Stimulated activated naive CD8-positive, alpha-beta T cell treated with anti-CD3 and anti-CD28 coated beads, Interleukin-15, amount 100 ng/mL, for 72 hours (primary cell): ENCODE results near the gene ALDH3B2.
A peak's percentile ranks its signal among the peaks of the same experiment; 100 is the strongest.
"Not testable (repeated sequence)": the region's sequence is repeated elsewhere in the genome, so short reads cannot be mapped to it uniquely, and the experiment has no call there.

ENCODE experiments used
- ATAC-seq: fragments of 150-1000 bp; cut with Tn5 transposase; 2 replicates; pipeline ENCODE4 v1.10.0; 2021; ENCODE audit warnings: mild to moderate bottlenecking, moderate library complexity
- DNase-seq, 2 donors: peaks; one replicate each; pipeline ENCODE4 v3.0.0; 2021 to 2022
- H3K27ac Mint-ChIP-seq, 2 donors: one replicate each; pipeline ENCODE4 v1.8.0; 2022; ENCODE audit warnings: mild to moderate bottlenecking in 2 of 2, mixed read lengths in 2 of 2, moderate library complexity in 2 of 2
- H3K27me3 Mint-ChIP-seq: one replicate; pipeline ENCODE4 v1.8.0; 2022; ENCODE audit warnings: mixed read lengths
- H3K4me1 Mint-ChIP-seq: one replicate; pipeline ENCODE4 v1.8.0; 2022; ENCODE audit warnings: mild to moderate bottlenecking, mixed read lengths
- H3K4me3 Mint-ChIP-seq, 2 donors: one replicate each; pipeline ENCODE4 v1.8.0; 2022; ENCODE audit warnings: mild to moderate bottlenecking in 2 of 2, mixed read lengths in 2 of 2, moderate library complexity in 1 of 2
- H3K9me3 Mint-ChIP-seq, 2 donors: one replicate each; pipeline ENCODE4 v1.8.0; 2022; ENCODE audit warnings: mixed read lengths in 2 of 2

The ALDH3B2 gene

DNA sequence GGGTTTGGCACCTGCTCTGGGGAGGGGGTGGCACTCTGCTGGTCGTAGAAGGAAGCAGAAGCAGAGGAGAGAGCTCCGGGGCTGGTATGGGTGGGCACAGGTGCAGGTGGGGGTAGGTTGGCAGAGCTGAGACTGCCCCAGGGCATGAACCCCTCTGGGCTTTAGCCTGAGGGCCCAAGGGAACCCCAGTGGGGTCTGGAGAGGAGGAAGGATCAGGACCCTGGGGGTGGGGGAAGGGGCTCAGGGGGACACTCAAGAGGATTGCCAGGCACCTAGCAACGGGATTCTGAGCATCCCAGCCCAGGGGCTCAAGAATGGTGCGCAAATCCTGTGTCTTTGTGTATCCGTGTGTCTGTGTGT lies 6.3 kb downstream of the ALDH3B2 start:
- no peak overlapping the region for H3K4me3 Mint-ChIP-seq
- H3K4me1 Mint-ChIP-seq: no peaks in the 10 kb centered on the region
- H3K9me3 Mint-ChIP-seq: no peaks in the 10 kb centered on the region
- no peak for DNase-seq
- no peak overlapping the region for H3K27ac Mint-ChIP-seq
- no peaks in the 10 kb centered on the region for H3K27me3 Mint-ChIP-seq
- peak; percentile 11 for ATAC-seq

DNA sequence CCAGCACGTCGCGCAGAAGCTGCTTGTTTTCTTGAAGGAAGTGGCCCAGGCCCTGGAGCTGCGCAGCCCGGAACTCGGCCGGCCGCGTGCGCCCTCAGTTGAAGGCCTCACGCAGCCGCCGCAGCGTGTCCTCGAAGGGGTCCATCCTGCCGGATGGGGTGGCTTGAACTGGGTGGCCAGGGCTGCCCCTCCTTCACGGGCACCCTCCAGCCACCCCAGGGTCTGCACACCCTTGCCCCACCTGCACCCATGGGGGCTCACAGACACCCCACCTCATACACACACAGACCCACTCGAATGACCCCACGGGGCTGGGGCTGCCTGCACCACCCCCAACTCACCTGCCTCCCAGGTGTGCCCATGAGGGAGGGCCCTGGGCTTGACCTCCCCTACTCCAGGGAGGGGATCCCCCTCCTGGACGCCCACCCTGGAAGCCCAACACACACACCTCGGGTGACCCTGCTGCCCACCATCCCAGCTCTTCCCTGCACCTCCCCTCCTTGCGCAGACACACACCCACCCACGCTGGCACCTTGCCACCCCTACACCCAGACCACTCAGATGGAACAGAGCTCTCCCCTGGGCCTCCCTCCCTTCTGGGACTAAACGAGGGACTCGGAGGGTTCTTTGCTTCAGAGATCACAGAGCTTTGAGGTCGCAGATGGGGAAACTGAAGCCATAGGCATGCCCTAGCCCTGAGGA lies 6.8 kb downstream of the ALDH3B2 start:
- DNase-seq: no peak
- Mint-ChIP-seq H3K27ac (no peak overlapping the region), H3K4me3 (no peak overlapping the region), H3K27me3 (no peaks in the 10 kb centered on the region), H3K4me1 (no peaks in the 10 kb centered on the region), H3K9me3 (no peaks in the 10 kb centered on the region)
- peak; percentile 45 for ATAC-seq

DNA sequence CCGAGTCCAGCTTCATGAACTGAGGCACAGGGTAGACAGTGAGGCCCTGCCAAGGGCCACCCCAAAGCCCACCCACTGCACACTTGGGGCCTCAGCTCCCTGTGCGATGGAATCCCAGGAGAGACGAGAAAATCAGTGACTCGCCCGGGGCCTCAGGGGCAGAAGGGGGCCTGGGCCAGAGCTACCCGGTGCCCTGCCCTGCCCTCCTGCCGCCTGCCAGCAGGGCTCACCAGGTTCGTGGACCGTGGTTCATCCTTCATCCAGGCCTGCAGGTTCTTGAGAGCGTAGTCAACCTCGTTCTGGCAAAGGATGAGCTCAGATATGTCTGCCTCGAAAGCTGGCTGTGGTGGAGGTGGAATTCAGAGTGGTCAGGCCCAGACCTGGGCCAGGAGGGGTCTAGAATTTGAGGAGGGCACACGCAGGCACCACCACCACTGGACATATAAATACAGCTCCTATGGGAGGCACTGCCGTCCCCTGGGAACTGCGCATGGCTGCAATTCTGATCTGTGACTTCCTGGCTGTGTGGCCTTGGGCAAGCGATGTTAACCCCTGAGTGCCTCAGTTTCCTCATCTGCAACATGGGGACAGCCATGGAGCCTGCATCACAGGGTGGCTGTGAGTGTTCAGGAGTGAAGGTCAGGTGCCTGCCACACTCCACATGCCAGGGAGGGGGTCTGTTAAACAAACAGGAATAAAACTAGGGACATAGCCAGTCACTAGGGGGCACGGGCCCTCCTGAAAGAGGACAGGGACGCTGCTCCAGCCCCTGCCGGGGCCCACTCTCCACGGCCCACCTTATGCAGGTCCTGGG lies 7.5 kb downstream of the ALDH3B2 start:
- Mint-ChIP-seq H3K4me1 (no peaks in the 10 kb centered on the region), H3K27ac (no peak overlapping the region), H3K9me3 (no peaks in the 10 kb centered on the region), H3K4me3 (no peak overlapping the region), H3K27me3 (no peaks in the 10 kb centered on the region)
- DNase-seq (no peak), ATAC-seq (peak; percentile 3)

DNA sequence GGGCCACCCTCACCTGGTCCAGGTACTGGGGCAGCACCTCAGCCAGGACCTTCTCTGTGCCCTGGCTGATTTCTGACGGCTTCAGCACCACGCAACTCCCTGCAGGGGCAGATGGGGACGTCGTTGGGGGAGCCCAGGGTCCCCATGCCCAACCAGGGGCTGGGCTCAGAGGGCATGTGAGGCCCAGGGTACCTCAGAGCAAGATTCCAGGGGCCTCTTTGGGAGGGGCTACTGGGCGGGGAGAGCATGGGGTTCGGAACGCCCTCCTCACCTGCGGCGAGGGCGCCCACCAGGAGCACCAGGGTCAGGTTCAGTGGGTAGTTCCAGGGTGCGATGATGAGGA lies 8.1 kb downstream of the ALDH3B2 start:
- Mint-ChIP-seq H3K4me3 (no peak overlapping the region), H3K9me3 (no peaks in the 10 kb centered on the region), H3K27ac (peak overlapping the region; percentile 12 to 63), H3K4me1 (no peaks in the 10 kb centered on the region), H3K27me3 (no peaks in the 10 kb centered on the region)
- peak; percentile 7 for ATAC-seq
- DNase-seq: no peak

GRCh38 chr11:67665541-67666302 lies 8.7 kb downstream of the ALDH3B2 start:
- Mint-ChIP-seq H3K4me3 (no peak overlapping the region), H3K27me3 (no peaks in the 10 kb centered on the region), H3K9me3 (no peaks in the 10 kb centered on the region), H3K4me1 (no peaks in the 10 kb centered on the region), H3K27ac (no peak overlapping the region)
- DNase-seq (no peak), ATAC-seq (peak; percentile 8)

DNA sequence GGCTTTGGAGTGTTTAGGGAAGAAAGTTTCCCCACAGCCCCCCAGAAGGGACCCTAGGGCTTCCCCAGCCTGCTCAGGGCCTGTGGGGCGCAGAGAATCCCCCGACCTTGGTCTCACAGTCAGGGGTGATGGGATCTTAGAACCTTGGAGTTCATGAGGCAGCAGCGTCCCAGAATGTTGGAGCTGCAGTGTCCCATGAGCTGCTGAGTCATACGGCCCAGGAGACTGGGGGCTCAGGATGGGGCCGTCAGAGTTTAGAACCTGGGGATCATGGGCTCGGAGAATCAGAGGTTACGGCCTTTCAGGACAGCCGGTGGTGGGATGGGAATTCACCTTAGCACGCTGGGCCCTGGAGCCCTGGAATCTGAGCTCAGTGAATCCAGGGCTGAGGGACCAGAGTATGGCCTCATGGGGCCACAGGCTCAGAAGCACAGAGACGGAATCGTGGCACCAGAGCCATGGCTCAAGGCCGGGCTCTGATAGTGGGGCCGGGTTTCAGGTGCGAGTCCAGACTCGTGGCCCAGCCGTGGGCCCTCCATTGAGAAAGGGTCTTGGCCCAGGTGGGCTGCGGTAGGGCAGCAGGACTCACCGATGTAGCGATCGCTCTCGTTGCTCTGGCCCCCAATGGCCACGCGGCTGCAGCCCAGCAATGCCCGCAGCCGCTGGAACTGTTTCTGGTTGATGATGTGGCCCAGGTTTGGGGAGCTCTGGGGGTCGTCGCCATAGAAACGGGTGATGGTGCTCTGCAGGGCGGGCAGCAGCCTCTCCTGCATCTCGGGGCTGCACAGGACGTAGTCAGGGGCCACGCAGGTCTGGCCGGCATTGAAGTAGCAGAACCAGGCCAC lies 9.5 kb downstream of the ALDH3B2 start:
- H3K4me3 Mint-ChIP-seq: no peak overlapping the region
- ATAC-seq (no peak), DNase-seq (no peak)
- no peaks in the 10 kb centered on the region for H3K9me3 Mint-ChIP-seq
- no peak overlapping the region for H3K27ac Mint-ChIP-seq
- H3K27me3 Mint-ChIP-seq: no peaks in the 10 kb centered on the region
- H3K4me1 Mint-ChIP-seq: no peaks in the 10 kb centered on the region

DNA sequence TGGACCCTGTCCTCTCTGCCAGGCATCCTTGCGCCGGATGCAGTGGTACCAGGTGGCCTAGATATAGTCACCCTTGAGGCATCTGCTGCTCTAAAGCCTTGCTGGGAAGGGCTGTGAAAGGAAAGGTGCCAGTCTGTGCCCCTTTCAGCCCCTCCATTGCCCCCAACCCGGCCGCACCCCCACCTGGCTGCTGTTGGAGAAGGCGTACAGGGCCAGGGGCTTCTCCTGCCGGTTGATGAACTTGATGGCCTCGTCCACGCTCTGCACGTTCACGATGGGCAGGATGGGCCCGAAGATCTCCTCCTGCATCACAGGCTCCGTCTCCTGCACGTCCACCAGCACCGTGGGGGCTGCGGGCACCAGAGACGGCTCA lies 10.2 kb downstream of the ALDH3B2 start:
- Mint-ChIP-seq H3K27ac (no peak overlapping the region), H3K27me3 (no peaks in the 10 kb centered on the region), H3K4me1 (peaks cover 2% of the 10 kb centered on the region), H3K4me3 (no peak overlapping the region), H3K9me3 (no peaks in the 10 kb centered on the region)
- DNase-seq: no peak
- no peak for ATAC-seq

- Mint-ChIP-seq H3K27me3 (no peaks in the 10 kb centered on the region), H3K27ac (no peak overlapping the region), H3K4me1 (peaks cover 7% of the 10 kb centered on the region), H3K9me3 (no peaks in the 10 kb centered on the region), H3K4me3 (no peak overlapping the region)
- ATAC-seq: no peak
- DNase-seq: no peak
Measured at GRCh38 chr11:67663532-67664212, 10.8 kb downstream of the ALDH3B2 start.

DNA sequence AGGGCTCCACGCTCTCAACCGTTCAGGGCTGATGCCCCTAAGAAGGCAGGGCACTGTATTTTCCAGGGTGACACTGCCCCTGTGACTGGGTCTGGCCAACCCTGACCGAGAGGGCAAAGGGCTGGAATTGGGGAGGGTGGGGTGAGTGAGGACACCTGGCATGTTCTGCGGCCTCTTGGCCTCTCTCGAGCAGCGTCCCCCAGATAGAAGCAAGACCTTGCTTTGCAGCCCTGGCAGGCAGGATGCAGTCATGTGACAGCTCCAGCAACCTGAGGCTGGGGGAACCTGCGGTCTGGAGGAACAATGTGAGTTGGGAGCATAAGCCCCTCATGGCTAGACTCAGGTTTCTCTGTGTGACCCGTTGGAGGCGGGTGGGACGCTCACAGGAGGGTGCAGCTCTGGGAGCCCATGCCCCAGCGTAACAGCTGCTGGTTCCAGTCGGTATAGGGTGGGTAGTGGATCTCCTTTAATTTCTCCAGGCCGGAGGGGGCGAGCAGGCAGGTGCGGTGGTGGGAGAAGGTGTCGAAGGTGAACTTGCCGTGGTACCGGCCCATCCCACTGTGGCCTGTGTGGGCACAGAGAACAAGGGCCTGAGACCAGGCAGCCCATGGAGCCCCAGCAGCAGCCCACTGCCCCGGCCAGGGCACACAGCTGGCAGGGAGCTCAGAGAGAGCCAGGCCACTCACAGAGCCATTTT lies 11.4 kb downstream of the ALDH3B2 start:
- DNase-seq: no peak
- H3K27me3 Mint-ChIP-seq: no peaks in the 10 kb centered on the region
- H3K4me1 Mint-ChIP-seq: peaks cover 7% of the 10 kb centered on the region
- H3K4me3 Mint-ChIP-seq: no peak overlapping the region
- no peak for ATAC-seq
- H3K9me3 Mint-ChIP-seq: no peaks in the 10 kb centered on the region
- no peak overlapping the region for H3K27ac Mint-ChIP-seq

GRCh38 chr11:67662142-67662834 lies 12.1 kb downstream of the ALDH3B2 start:
- DNase-seq (no peak), ATAC-seq (no peak)
- peak overlapping the region in 1 of 2 donors; percentile 8 for H3K27ac Mint-ChIP-seq
- peaks cover 7% of the 10 kb centered on the region for H3K4me1 Mint-ChIP-seq
- H3K4me3 Mint-ChIP-seq: no peak overlapping the region
- no peaks in the 10 kb centered on the region for H3K9me3 Mint-ChIP-seq
- no peaks in the 10 kb centered on the region for H3K27me3 Mint-ChIP-seq

GRCh38 chr11:67660752-67661151 lies 13.7 kb downstream of the ALDH3B2 start:
- H3K4me3 Mint-ChIP-seq, H3K9me3 Mint-ChIP-seq, H3K27me3 Mint-ChIP-seq, H3K27ac Mint-ChIP-seq, H3K4me1 Mint-ChIP-seq, ATAC-seq, DNase-seq: not testable (repeated sequence)

DNA sequence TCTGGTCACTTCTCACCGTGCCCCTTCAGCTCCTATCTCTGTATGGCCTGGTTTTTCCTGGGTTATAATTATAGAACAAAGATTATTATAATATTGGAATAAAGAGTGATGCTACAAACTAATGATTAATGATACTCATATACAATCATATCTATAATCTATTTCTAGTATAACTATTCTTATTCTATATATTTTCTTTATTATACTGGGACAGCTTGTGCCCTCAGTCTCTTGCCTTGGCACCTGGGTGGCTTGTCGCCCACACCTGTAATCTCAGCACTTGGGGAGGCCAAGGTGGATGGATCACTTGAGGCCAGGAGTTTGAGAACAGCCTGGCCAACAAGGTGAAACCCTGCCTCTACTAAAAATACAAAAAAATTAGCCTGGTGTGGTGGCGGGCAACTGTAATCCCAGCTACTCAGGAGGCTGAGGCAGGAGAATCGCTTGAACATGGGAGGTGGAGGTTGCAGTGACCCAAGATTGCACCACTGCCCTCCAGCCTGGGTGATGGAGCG lies 14.7 kb downstream of the ALDH3B2 start:
- ATAC-seq, H3K27ac Mint-ChIP-seq, H3K9me3 Mint-ChIP-seq, DNase-seq, H3K4me1 Mint-ChIP-seq, H3K27me3 Mint-ChIP-seq, H3K4me3 Mint-ChIP-seq: not testable (repeated sequence)

- ATAC-seq: peak; percentile 31
- Mint-ChIP-seq H3K4me1 (peaks cover 7% of the 10 kb centered on the region), H3K27ac (no peak overlapping the region), H3K4me3 (no peak overlapping the region), H3K9me3 (no peaks in the 10 kb centered on the region), H3K27me3 (no peaks in the 10 kb centered on the region)
- DNase-seq: no peak
Measured at GRCh38 chr11:67657300-67657699, 17.1 kb downstream of the ALDH3B2 start.
